GM21360 (cell line): ENCODE data around the gene RASGRP4.
"Not testable (repeated sequence)": the region's sequence is repeated elsewhere in the genome, so short reads cannot be mapped to it uniquely, and the experiment has no call there.

Experiments used
- ATAC-seq: cut with Tn5 transposase; IDR thresholded peaks from one replicate; pipeline ENCODE4 v1.9.1; 2021; ENCODE audit warnings: mild to moderate bottlenecking, moderate library complexity; ENCODE audit not compliant: unreplicated experiment

Gene RASGRP4

DNA sequence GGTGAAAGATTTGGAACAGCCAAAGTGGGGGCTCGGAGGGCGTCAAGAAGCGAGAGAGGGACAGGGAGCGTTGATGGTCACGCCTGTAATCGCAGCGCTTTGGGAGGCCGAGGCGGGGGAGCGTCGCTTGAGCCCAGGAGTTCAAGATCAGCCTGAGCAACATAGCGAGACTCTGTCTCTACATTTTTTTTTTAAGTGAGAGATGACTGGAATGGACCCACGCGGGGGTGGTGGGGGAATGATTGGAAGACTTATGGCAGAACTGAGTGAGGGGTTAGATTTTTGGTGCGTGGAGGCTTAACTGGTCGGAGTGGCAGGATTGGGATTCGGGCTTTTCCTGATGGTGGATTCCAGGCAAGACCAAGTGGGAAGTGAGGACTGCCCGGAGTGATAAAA lies 50.9 kb downstream of the RASGRP4 start:
- ATAC-seq, result no peak

DNA sequence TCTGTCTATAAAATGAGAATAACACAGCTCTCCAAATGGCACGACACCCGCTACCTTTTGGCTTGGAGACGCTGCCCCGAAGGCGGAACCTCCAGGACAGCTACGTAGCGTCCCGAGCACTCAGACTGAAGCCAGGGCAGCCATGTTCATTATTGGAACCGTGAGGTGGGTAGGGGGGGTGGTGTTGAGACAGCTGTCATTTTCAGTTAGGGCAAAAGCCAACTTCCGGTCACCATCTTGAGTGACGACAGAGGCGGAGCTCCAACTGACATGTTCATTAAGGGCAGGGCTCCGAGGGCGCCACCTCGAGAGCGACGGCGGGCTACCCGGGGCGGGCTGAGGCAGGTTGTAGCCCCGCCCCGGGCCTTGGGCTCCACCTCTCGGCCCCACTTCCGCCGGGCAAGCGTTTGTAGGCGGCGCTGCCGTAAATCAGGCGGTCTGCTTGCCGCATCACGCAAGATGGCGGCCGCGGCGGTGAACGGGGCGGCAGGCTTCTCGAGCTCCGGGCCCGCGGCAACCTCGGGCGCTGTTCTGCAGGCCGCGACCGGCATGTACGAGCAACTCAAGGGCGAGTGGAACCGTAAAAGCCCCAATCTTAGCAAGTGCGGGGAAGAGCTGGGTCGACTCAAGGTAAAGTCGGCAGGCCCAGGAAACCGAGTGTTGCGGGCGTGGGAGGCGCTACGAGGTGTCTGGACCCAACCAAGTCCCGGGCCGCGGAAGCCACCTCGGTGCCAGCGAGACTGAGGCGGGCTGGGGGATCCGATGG lies 51.5 kb downstream of the RASGRP4 start, which contains the start of gene PSMD8:
Gene PSMD8, plus strand, starts transcription at position 240 of the 766 bp plus-strand sequence. Its CDS starts 31 bp downstream, at position 271.
- peak; percentile 88 for ATAC-seq

DNA sequence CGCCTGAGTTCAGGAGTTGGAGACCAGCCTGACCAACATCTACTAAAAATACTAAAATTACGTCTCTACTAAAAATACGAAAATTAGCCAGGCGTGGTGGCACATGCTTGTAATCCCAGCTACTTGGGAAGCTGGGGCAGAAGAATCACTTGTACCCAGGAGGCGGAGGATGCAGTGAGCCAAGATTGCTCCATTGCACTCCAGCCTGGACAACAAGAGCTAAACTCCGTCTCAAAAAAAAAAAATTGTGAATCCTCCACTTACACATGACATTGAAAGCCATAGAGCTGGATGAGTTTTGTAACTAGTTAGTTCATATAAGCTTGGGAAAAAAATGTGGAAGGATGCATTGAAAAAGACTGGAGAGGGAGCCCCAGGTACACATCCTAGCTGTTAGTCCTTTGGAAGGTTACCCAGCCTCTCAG lies 52.1 kb downstream of the RASGRP4 start:
- ATAC-seq, result no peak

DNA sequence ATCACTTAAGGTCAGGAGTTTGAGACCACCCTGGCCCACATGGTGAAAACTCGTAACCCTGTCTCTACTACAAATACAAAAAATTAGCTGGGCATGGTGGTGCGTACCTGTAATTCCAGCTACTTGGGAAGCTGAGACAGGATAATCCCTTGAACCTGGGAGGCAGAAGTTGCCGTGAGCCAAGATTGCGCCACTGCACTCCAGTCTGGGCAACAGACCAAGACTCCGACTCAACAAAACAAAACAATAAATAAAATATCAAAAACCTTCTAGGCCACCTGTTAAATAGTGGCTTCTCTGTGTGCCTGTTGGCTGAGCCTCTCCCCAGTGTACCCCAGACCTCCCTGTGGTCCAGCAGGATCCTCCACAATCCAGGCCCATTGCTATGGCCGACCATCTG lies 54.9 kb downstream of the RASGRP4 start:
- no peak for ATAC-seq

DNA sequence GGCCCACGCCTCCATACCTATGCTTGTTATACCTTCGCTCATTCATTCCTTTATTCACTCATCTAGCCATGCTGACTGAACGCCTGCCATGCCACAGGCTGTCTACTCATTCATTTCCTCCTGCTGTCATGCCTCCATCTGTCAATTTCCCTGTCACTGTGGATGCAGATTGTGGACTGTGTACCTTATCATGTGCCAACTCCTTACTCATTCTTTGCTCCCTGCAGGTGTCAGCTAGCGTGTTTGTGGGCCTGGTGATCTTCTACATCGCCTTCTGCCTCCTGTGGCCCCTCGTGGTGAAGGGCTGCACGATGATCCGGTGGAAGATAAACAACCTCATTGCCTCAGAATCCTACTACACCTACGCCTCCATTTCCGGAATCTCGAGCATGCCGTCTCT lies 55.7 kb downstream of the RASGRP4 start:
- ATAC-seq, result no peak

DNA sequence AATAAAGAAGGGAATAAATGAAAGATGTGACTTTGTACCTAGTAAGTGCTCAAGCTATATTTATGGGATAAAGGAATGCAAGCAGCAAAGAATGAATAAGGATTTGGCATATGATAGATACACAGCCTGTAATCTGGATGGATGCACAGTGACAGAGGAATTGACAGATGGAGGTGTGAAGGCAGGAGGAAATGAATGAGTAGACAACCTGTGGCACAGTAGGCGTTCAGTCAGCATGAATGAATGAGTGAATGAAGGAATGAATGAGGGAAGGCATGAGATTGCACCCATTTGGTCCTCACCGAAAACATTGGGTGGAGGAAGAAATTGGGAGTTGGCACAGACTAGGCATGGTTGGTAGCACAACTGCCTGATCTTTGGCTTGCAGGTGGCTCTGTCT lies 56.4 kb downstream of the RASGRP4 start:
- ATAC-seq, result no peak

DNA sequence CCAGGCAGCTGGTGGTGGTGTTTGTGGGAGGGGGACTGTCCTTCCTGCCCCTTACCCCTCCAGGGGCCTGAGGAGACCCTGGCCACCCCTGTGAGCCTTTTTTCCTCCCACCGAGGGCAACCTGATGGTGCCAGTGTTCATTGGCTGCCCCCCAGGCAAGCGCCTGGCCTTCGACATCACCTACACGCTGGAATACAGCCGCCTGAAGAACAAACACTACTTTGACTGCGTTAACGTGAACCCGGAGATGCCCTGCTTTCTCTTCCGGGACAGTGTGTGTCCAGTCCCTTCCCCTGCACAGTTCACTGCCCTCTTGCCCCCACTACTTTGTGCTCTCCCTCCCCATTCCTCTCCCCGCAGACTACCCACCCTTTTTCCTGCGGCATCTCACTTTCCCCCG lies 59.0 kb downstream of the RASGRP4 start:
- ATAC-seq, result no peak

DNA sequence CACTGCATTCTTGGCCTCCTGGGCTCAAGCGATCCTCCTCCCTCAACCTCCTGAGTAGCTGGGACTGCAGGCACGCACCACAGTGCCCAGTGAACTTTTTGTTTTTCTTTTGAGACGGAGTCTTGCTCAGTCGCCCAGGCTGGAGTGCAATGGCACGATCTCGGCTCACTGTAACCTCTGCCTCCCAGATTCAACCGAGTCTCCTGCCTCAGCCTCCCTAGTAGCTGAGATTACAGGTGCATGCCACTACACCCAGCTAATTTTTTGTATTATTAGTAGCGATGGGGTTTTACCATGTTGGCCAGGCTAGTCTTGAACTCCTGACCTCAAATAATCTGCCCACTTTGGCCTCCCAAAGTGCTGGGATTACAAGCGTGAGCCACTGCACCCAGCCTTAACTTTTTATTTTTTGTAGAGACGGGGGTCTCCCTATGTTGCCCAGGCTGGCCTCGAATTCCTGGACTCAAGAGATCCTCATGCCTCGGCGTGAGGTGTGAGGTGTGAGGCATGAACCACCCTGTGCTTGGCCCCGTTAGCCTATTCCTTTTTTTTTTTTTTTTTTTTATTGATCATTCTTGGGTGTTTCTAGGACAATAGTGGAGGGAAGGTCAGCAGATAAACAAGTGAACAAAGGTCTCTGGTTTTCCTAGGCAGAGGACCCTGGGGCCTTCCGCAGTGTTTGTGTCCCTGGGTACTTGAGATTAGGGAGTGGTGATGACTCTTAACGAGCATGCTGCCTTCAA lies 62.9 kb downstream of the RASGRP4 start:
- not testable (repeated sequence) for ATAC-seq

DNA sequence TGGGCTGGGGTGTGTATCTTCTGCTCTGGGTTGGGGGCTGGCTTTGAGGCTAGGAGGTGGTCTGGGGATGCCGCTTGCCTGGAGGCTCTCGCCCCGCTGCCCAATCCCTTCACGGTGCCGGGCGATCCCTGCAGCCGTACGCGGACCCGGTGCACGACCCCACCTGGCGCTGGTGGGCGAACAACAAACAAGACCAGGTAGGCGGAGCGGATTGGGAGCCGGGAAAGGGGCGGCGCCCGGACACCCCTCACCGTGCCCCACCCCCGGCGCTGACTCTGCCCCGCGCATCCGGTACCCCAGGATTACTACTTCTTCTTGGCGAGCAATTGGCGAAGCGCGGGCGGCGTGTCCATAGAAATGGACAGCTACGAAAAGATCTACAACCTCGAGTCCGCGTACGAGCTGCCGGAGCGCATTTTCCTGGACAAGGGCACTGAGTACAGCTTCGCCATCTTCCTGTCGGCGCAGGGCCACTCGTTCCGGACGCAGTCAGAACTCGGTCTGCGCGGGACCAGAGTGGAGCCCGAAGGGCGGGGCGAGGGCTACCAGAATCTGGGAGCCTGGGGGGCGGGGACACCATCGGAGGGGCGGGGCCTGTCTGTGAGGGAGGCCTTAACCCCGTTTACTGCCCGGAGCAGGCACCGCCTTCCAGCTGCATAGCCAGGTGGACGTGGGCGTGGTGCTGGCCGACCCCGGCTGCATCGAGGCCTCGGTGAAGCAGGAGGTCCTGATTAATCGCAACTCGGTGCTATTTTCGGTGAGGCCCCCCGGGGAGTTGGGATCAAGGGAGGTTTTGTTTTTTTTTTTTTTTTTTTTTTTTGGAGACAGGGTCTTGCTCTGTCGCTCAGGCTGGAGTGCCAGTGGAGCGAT lies 63.7 kb downstream of the RASGRP4 start:
- ATAC-seq, result no peak

DNA sequence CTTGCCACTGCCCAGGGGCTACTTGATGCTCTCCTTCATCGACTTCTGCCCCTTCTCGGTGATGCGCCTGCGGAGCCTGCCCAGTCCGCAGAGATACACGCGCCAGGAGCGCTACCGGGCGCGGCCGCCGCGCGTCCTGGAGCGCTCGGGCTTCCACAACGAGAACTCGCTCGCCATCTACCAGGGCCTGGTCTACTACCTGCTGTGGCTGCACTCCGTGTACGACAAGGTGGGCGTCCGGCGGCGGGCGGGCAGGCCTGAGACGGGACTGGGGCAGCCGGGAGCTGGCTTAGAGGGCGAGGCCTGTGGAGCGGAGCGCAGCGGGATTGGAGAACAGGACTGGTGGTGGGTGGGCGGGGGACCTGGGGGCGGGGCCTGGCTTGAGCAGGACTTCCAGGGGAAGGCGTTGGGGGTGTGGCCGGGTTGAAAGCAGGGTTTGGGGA lies 64.4 kb downstream of the RASGRP4 start:
- no peak for ATAC-seq

DNA sequence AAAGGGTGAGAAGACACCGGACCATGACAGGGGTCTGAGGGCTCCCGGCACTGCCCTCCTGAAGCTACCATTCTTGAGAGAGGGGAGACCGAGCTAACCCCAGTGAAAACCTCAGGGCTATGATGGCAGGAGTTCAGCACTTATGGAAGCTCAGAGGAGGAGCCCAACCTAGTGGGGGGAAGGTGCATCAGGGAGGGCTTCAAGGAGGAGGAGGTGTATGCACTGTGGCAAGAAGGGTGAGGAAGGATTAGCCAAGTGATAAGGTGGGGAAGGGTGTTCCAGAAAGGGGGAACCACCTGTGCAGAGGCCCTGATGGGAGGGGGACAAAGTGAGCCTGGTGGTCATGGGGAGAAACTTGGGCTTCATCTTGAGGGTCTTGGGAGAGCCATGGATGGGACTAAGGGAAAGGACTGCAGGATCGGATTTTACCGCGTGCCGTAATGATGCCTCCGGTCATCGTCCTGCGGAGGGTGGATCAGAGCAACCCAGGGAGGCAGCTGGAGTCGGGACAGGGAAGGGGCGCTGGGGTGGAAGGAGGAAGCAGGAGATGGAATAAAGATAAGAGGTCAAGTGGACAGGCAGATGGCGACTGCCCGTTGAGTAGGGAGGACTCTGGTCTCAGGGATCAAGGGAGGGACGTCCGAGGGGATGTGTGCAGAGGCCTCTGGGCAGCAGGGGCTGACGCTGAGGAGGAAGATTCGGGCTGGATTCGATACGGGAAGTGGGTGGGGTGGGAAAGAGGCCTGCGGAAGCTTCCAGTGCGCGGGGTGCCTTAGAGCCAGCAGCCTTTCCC lies 65.0 kb downstream of the RASGRP4 start:
- ATAC-seq, result no peak

DNA sequence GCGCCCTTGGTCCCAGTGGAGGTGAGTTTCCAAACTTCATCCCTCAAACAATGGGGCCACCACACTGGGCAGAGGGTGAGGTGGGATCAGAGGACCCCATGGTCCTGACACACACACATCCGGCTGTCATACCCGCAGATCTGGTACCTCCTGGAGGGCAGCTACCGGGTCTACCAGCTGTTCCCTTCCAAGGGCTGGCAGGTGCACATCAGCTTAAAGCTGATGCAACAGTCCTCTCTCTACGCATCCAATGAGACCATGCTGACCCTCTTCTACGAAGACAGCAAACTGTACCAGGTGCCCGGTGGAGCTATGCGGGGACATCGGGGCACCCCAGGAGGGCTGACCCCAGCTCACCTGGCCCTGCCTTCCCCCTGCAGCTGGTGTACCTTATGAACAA lies 65.7 kb downstream of the RASGRP4 start:
- no peak for ATAC-seq

DNA sequence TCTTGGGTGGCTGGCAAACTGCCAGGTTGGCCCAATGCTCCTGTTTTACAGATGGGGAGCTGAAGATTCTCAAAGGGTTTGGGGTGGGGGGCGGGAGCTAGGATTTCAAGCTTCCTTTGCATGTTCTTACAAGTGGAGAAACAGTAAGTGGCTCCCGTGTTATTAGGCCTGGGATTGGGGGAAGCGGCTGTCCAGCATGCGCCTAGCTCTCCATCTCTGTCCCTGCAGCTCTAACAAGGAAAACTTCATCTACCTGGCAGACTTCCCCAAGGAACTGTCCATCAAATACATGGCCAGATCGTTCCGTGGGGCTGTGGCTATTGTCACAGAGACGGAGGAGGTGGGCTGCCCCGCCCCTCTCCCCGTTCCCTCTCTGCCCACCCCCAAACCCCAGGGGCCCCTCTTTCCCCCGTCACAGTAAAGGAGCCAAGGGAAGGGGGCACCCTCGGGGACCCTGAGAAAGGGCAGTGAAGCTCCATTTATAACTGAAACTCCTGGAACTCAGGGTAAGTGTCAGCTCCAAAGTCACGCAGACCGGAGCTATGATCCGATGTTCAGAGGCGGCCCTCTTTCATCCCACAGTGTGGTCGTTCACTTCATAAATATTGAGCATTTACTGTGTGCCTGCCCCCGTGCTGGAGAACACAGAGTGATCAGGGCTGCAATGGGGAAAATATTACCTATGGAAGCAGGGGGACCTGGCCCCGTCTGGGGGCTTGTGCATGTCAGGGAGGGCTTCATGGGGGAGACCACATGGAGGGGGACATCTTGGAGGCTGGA lies 66.6 kb downstream of the RASGRP4 start:
- no peak for ATAC-seq
